GM12874 (cell line): ENCODE results near the gene CLINT1.

Source experiments
- CTCF ChIP-seq: IDR thresholded peaks from 2 replicates; pipeline ENCODE4 v1.5.1; 2011; ENCODE audit warnings: low read depth, mild to moderate bottlenecking, control low read depth, low read length, moderate library complexity; ENCODE audit not compliant: insufficient read depth

Gene CLINT1

GRCh38 chr5:157778121-157778805 is 80.7 kb downstream of the CLINT1 start:
- no peak for TF ChIP-seq CTCF

- TF ChIP-seq CTCF, result no peak
Measured at GRCh38 chr5:157772127-157772526, 86.8 kb downstream of the CLINT1 start.

GRCh38 chr5:157770665-157771064 is 88.3 kb downstream of the CLINT1 start:
- no peak for TF ChIP-seq CTCF

GRCh38 chr5:157767689-157768088 is 91.3 kb downstream of the CLINT1 start:
- no peak for TF ChIP-seq CTCF

GRCh38 chr5:157766902-157767301 is 92.0 kb downstream of the CLINT1 start:
- TF ChIP-seq CTCF, result no peak

- no peak for TF ChIP-seq CTCF
Measured at GRCh38 chr5:157766442-157766841, 92.5 kb downstream of the CLINT1 start.

GRCh38 chr5:157764531-157764930 is 94.4 kb downstream of the CLINT1 start:
- no peak for TF ChIP-seq CTCF
